Erythroblast (primary cell): ENCODE results near the gene UCKL1.
"Not testable (repeated sequence)": the region's sequence is repeated elsewhere in the genome, so short reads cannot be mapped to it uniquely, and the experiment has no call there.

Experiments
- DNase-seq, 2 experiments: peaks; one replicate each; lab custom pipeline; 2025; lab: John Stamatoyannopoulos, UW
- GATA1 ChIP-seq: IDR thresholded peaks from 2 replicates; pipeline ENCODE4 v1.6.1; 2011; ENCODE audit warnings: low read depth, mild to moderate bottlenecking, control low read depth, low read length, moderate library complexity
- POLR2A ChIP-seq: IDR thresholded peaks from 2 replicates; pipeline ENCODE4 v1.6.1; 2011; ENCODE audit warnings: mild to moderate bottlenecking, low read length

The UCKL1 gene

GRCh38 chr20:63939061-63939935 is 16.9 kb downstream of the UCKL1 start:
- no peak for DNase-seq

DNA sequence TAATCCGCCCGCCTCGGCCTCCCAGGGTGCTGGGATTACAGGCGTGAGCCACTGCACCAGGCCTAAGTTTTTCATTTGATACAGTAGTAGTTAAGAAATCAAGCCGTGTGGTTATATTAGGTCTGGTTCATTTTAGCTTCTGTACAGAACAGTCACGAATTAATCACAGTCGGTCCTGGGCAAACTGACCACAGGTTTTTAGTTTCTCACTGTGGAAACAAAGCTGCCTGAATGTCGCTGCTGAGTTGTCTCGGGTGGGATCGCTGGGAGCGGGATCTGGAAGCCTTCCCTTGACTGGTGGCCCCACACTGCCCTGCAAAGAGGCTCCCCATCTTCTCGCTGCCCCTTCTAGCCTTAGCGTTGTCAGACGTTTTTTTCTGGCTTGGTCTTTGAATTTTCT is 18.6 kb downstream of the UCKL1 start:
- DNase-seq = no peak
- no peak for TF ChIP-seq GATA1
- no peak for TF ChIP-seq POLR2A

More at GRCh38 chr20:63939061-63939935, 16.9 kb downstream of the UCKL1 start:
- TF ChIP-seq POLR2A = no peak
- TF ChIP-seq GATA1 = no peak

GRCh38 chr20:63935447-63935846 is 20.8 kb downstream of the UCKL1 start:
- no peak for DNase-seq
- no peak for TF ChIP-seq POLR2A
- no peak for TF ChIP-seq GATA1

DNA sequence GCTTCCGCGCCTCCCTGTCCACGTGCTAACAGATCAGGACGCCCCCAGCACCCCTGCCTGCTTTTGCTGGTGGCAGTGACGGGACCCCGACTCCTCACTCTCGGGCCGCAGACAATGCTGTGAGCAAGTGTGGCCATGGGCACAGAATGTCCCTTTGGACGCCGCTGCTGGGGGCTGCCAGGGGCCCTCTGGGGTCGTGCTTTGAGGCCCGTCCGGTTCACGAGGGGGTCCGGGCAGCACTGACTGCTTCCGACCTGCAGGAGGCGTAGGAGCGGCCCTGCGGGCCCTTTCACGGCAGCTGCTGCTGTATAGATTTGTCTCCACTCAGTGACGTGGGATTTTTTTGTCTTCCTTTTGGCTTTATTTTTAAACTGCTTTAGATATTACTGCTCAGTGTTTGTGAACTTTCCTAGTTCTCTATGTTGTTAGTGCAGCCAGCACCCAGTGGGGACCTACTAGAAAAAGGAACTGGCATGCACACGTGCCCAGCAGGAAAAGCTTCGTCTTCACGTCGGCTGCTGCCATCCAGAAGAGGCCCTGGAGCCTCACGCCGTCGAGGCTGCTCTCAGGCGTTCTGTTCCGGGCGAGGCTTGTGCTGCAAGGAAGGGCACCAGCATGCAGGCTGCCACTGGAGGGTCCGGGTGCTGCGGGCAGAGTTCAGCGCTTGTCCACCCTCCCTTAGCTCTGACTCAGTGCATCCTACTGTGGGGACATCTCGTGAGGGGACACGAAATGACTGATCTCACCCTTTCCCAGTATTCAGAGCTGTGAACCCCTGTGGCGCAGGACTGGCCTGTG is 21.7 kb downstream of the UCKL1 start:
- TF ChIP-seq POLR2A = no peak
- no peak for TF ChIP-seq GATA1
- no peak for DNase-seq

DNA sequence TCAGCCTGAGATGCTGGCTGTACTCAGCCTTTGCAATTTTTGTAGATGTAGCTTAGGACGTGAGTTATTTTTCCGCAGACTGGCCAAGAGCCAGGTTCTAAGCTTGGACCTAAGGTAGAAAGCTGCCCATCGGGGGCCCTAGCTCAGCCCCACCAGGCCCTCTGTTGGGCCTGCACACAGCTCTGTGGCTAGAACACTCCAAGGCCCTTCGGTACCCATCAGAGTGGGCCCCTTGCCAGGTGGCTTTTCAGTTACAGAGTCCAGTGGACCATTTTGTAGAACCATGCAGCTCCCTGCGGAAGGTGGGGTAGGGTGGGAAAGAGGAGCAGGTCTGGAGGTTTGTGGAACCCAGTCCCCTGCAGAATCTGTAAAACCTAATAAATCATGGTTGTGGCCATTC is 22.6 kb downstream of the UCKL1 start:
- TF ChIP-seq POLR2A (no peak), GATA1 (no peak)
- DNase-seq = no peak

GRCh38 chr20:63932606-63933160 is 23.5 kb downstream of the UCKL1 start:
- DNase-seq = peak in 1 of 2 experiments; percentile 30
- TF ChIP-seq GATA1 (no peak), POLR2A (no peak)

DNA sequence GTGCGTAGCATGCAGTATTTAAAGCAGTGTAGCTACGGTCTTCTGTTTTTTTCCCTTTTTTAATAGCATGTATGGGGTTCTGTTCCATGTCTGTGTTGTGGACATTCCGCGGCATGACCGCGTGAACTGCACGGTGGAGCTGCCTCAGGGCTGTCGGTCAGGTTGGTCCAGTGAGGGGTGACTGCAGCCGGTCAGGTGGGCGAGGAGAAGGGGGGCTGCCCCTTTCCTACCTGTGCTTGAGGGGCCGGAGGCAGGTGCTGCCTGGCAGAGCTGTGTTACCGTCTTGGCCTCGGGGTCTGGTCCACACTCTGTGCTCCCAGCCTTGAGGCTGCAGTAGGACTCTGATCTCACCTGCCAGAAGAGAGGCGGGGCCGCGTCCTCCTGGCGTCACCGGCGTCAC is 24.5 kb downstream of the UCKL1 start:
- no peak for TF ChIP-seq GATA1
- TF ChIP-seq POLR2A = no peak
- no peak for DNase-seq

GRCh38 chr20:63930971-63931553 is 25.2 kb downstream of the UCKL1 start:
- no peak for DNase-seq
- TF ChIP-seq GATA1 = no peak
- TF ChIP-seq POLR2A = no peak

DNA sequence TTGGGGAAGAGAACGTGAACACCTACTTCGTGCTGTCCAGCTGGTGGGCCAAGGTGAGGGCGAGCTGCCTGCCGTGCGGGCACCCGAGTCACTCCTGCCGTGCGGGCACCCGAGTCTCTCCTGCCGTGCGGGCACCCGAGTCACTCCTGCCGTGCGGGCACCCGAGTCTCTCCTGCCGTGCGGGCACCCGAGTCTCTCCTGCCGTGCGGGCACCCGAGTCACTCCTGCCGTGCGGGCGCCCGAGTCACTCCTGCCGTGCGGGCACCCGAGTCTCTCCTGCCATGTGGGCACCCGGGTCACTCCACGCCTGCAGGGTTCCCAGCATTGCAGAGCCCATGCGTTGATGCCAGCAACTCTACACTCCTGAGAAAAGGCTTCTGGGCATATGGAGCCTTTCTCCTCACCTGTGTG is 26.7 kb downstream of the UCKL1 start:
- DNase-seq = not testable (repeated sequence)

- no peak for DNase-seq
- TF ChIP-seq POLR2A (no peak), GATA1 (no peak)
Measured at GRCh38 chr20:63929071-63929470, 27.1 kb downstream of the UCKL1 start.

DNA sequence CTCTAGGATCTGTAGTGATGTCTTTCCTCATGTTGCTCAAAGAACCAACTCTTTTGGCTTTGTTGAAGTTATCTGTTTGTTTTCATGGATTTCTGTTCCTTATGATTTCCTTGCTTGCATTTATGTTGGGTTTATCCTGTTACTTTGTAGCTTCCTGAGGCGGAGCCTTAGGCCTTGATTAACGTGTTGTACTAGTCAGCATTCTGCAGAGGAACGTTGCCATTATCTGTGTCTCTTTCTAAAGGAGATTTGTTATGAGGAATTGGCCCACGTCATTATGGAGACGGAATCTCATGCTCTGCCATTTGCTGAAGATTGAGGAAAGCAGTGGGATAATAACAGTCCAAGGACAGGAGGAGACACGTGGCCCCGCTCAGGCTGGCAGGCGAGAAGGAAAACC is 29.9 kb downstream of the UCKL1 start:
- DNase-seq = no peak
- TF ChIP-seq POLR2A (no peak), GATA1 (no peak)

DNA sequence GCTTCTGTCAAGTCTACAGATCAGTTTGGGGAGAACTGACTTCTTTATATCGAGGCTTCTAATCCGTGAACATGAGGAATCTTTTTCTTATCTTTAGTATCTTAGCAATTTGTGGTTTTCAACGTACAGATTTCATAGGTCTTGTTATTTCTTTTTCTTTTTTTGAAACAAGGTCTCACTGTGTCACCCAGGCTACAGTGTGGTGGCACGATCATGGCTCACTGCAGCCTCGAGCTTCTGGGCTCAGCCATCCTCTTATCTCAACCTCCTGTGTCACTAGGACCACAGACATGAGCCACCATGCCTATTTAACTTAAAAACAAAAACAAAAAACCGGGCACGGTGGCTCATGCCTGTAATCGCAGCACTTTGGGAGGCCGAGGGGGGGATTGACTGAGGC is 32.0 kb downstream of the UCKL1 start:
- TF ChIP-seq GATA1 (no peak), POLR2A (no peak)
- no peak for DNase-seq

- TF ChIP-seq POLR2A (no peak), GATA1 (no peak)
- no peak for DNase-seq
Measured at GRCh38 chr20:63923651-63924050, 32.6 kb downstream of the UCKL1 start.

- TF ChIP-seq POLR2A (no peak), GATA1 (no peak)
- DNase-seq = no peak
Measured at GRCh38 chr20:63920226-63920625, 36.0 kb downstream of the UCKL1 start.
